Measurements from ENCODE around the gene ARV1.

GRCh38 chr1:230950404-230950803 lies 28.5 kb upstream of the ARV1 start:
- no peak for TF ChIP-seq CTCF (IDR thresholded peaks at IDR 0.05 in 8 of 11, conservative IDR thresholded peaks at IDR 0.05 in 3 of 11)
- TF ChIP-seq POLR2A (IDR thresholded peaks at IDR 0.05), result no peak
